SH-SY5Y (cell line): ENCODE measurements around the gene HERPUD1.

ENCODE experiments used
- GATA2 ChIP-seq: IDR thresholded peaks from 2 replicates; pipeline ENCODE4 v1.6.1; 2011; ENCODE audit warnings: mild to moderate bottlenecking, low read depth, low read length
- GATA3 ChIP-seq: IDR thresholded peaks from 2 replicates; pipeline ENCODE4 v1.6.1; 2011; ENCODE audit warnings: low read depth, mild to moderate bottlenecking, low read length, moderate library complexity

HERPUD1 gene

DNA sequence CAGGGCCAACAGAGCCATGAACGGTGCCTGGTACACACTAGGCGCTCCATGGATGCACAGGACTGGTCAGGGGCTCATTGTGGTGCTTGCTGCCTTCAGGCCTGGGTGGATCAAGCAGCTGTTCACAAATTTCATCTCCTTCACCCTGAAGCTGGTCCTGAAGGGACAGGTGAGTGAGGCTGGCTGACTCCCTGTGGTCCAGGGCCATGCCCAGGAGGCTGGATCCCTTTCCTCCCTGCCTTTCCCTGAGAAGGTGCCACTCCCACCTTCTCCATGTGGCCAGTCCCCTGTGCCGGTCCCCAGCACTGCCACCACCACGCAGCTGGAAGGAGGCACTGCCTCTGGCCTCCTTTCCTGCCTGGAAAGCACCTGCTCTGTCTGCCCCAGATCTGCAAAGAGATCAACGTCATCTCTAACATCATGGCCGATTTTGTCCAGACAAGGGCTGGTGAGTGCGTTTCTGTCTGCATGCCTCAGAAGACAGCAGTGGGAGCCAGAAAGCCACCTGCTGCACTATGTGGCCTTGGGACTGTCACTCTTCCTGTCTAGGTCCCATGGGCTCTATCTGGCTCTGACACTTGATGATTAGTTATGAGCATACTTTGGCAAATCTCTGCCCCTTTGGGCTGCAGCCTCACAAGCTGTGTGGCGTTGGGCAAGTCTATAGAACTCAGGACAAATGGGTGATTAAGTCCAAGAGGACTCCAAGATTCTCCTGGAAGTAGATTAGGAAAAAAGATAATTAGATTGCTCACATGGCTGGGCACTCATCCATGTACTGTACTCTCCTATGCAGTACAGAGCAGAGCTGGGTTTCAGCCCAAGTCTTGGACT, 39.2 kb downstream of the HERPUD1 start:
- TF ChIP-seq GATA2, result no peak
- no peak for TF ChIP-seq GATA3

DNA sequence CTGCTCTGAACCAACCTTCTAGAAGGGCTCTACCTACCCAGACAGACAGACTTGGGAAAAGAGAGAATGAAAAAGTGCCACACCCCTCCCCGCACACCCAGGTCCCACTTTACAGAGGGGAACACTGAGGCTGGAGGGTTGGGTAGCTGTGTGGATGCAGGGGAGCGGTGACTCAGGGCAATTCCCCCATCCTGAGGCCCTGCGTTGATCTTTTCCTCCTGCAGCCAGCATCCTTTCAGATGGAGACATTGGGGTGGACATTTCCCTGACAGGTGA, 39.8 kb downstream of the HERPUD1 start:
- TF ChIP-seq GATA2, result no peak

DNA sequence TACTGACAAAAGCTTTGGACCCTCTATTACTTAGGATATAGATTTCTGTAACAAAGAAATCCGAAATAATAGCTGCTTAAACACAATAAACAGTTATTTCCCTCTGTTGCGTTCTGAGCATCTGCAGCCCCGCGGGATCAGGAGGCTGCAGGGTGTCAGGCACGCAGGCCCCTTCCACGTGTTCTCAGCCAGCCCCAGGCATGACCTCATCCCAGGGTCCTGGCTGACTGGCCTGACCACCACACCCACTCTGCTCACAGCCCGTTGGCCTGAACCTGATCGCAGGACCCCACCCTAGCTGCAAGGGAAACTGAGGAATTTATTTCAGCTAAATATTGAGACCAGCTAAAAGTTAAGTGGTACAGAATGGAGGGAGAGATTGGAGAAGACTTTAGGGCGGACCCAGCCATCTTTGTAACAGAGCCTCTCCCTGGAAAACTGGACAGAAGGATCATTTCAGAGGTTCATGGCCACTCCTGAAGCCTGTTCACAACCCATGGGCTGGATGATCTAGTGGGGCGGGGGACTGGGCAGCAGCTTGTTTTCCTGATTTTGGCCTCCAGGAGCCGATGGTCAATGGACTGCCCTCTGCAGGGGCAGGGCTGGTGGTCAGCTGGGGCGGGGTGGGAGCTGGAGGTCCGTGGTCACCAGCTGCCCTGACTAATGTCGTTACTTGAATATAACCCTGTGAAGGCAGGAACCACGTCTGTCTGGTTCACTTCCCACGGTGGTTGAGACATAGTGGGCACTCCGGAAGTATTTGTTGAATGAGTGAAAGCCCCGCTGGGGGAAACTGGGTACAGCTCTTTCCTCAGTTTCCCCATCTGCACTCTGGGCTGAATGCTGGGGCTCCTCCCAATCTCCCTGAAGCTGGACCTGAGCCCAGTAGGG, 40.7 kb downstream of the HERPUD1 start:
- TF ChIP-seq GATA2, result no peak
- no peak for TF ChIP-seq GATA3

DNA sequence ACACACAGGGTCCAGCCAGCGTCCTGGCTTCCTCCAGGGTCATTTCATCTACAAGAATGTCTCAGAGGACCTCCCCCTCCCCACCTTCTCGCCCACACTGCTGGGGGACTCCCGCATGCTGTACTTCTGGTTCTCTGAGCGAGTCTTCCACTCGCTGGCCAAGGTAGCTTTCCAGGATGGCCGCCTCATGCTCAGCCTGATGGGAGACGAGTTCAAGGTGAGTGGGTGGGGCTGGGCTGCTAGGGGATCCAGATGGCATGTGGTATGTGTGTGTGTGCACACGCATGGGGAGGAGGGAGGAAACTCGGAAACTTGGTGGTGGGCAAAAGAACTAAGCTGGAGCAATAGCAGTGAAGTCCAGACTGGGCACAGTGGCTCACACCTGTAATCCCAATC, 41.4 kb downstream of the HERPUD1 start:
- TF ChIP-seq GATA3, result no peak
- no peak for TF ChIP-seq GATA2

DNA sequence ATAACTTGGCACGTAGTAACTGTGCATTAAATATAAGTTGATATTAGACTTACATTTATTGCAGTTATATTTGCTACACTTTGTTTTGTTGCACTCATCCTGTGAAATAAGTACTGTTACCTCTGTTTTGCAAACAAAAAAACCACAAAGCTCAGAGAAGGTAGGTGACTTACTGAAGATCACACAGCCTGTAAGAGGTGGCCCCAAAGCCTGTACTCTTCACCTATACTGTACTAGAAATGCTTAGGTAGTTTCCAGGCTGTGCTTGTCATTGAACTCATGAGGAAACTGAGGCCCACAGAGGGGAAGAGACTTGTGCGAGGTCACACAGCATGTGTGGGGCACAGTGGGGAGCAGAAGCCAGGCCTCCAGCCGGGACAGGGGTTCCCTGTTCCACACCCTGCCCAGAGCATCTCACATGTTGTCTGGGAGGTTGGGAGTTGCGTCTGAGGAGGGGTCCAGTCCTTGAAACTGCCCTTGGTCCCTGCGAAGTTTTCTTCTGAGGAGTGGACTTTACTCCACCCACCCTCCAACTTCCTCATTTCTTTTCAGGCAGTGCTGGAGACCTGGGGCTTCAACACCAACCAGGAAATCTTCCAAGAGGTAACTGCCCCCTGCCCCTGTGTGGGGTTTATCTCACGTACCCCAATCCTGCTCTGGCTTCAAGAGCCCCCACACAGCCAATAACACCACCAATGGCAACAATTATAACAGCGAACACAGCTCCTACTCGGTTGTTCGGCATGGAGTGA, 42.8 kb downstream of the HERPUD1 start:
- TF ChIP-seq GATA2 (no peak), GATA3 (no peak)

DNA sequence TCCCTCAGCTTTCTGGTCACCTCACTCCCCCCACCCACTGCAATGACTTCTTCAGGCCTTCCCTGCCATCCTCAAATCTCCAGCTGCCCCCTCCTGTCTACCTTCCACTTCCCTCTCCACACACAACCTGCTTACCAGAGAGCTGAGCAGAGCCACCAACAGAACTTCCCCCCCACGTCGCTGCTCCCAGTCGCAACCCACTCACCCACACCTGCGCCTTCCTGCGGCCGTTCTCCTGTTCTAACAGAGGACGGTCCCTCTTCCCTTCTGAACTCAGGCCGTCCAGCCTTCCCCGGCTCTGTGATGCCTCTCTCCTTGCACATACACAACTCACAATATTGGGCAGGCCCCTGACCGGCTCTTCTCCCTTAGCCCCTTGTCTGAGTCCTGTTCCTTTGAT, 43.8 kb downstream of the HERPUD1 start:
- TF ChIP-seq GATA3 (no peak), GATA2 (no peak)

DNA sequence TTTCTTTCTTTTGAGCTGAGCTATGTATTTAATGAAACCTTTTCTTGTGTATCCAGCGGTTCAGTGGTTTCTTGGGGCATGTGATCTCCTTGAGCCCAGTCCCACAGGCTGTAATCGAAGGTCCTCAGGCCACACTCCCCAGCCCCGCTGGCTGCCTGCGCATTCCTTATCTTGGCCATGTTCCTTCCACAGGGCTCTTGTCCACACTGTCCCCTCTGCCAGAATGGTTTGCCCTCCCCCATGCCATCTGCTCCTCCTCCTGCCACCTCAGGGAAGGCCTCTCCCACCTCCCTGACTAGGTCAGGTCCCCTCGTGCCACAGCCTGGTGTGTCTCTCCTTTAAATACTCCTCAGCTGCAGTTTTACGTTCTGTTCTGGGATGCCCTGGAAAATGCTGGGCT, 45.3 kb downstream of the HERPUD1 start:
- TF ChIP-seq GATA3 (no peak), GATA2 (no peak)

DNA sequence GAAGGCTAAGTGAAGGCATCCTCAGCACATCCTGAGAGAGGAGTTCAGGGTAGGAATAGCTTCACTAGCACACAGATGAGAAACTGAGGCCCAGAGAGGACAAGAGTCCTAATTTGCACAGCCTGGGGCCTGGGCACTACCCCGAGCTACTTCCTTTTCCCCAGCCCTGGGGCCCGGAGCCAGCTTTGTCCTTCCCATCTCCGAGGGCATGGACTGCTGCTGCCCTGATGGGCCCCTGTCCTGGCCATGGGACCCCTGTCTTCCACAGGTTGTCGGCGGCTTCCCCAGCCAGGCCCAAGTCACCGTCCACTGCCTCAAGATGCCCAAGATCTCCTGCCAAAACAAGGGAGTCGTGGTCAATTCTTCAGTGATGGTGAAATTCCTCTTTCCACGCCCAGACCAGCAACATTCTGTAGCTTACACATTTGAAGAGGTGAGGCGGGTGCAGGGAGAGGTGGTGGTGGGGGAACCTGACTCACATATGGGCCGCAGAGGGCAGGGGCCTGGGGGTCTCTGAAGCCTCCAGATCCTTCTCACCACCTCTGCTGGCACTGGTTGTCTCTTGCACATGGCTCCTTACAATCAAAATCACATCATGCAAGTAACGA, 46.0 kb downstream of the HERPUD1 start:
- TF ChIP-seq GATA2 (no peak), GATA3 (no peak)

DNA sequence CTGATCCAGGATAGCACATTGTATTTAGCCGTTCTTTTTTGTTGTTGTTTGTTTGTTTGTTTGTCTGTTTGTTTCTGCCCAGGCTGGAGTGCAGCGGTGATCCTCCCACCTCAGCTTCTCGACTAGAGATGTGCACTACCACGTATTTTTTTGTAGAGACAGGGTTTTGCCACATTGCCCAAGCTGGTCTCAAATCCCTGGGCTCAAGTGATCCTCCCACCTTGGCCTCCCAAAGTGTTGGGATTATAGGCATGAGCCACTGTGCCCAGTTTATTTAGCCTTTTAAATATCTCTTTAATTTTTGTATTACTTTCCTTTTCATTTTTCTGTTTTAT, 48.2 kb downstream of the HERPUD1 start:
- TF ChIP-seq GATA2, result no peak
- TF ChIP-seq GATA3, result no peak

DNA sequence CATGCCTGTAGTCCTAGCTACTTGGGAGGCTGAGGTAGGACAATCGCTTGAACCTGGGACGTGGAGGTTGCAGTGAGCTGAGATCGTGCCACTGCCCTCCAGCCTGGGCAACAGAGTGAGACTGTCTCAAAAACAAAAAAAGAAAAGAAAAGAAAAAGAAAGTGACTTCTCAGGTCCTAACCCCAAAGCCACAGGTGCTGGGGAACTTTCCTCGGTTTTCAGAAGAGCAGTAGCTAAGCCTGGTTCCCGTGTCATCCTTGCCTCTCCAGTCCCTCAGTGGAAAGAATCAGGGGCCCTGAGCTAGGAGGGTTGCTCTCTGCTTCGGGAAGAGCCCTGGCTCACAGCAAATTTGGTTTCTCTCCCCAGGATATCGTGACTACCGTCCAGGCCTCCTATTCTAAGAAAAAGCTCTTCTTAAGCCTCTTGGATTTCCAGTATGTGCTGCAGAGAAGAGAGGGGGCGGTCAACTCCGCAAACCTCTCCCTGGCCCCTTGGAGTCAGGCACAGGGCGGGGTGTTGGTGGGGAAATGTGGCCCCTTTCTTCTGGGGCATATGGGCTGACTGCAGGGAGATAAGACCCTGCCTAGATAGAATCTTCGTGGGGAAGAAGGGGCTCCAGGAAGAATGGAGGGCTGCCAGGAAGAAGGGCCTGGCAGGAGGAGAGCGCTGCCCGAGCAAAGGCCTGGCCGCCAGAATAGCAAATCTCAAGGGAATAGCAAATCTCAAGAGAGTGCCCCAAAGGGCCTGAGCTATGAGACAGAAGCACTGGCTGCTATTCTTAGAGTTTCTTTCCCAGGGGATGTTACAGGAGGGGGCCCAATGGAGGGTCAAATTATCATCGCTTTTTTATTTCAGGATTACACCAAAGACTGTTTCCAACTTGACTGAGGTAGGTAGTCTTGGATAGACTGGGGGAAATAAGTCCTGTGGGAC, 49.1 kb downstream of the HERPUD1 start:
- TF ChIP-seq GATA3 (no peak), GATA2 (no peak)

DNA sequence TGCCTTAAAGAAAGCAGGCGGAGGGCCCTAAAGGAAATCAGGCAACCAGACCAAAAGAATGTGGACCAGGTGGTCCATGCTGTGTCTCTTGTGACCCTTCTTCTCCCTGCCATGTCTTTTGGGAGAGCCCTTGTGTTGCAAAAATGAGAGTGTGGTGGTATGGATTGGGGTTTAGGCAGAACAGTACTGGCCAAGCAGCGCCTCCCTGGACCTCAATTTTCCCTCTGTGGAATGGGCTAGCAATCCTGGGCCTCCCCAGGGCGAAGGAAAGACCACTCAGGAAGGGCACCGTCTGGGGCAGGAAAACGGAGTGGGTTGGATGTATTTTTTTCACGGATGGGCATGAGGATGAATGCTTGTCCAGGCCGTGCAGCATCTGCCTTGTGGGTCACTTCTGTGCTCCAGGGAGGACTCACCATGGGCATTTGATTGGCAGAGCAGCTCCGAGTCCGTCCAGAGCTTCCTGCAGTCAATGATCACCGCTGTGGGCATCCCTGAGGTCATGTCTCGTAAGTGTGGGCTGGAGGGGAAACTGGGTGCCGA, 49.9 kb downstream of the HERPUD1 start:
- TF ChIP-seq GATA2, result no peak
- TF ChIP-seq GATA3, result no peak

DNA sequence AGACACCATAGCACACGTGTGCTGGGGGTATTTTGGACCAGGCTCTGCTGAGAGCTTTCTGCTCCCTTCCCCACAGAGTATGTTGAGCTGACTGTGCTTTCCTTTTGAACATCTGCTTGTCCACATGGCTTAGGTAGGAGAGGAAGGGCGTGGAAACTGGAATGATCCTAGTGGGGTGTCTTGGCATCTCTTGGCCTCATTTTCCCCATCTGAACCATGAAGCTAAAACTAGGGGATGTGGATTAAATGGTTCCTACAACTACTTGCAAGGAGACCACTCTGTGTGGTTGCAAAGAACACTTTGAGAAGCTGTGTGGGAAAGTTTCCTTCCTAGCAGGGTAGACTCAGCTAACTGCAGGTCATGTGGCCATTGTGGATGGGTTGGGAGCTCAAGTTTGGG, 50.8 kb downstream of the HERPUD1 start:
- TF ChIP-seq GATA3 (no peak), GATA2 (no peak)

DNA sequence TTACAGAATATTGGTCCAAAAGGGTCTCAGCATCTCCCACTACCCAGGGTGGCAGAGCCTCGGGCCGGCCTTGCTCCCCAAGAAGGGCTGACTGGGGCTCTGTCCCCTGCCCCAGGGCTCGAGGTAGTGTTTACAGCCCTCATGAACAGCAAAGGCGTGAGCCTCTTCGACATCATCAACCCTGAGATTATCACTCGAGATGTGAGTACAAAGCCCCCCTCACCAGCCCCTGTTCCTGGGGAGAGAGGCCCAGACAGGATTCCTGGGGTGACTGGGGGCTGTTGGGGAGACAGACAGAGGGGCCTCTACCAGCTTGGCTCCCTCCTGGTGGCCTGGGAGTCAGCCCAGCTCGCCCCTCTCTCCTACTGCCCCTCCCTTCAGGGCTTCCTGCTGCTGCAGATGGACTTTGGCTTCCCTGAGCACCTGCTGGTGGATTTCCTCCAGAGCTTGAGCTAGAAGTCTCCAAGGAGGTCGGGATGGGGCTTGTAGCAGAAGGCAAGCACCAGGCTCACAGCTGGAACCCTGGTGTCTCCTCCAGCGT, 51.3 kb downstream of the HERPUD1 start:
- TF ChIP-seq GATA3, result no peak
- no peak for TF ChIP-seq GATA2
